GM10248 (cell line): ENCODE data around the gene TGM6.
A peak's percentile ranks its signal among the peaks of the same experiment; 100 is the strongest.

Experiments used
- CTCF ChIA-PET: fragments of 300-600 bp; sonication (Branson Sonifier 250); formaldehyde crosslinking; extraction: SDS; loops from one replicate; lab custom pipeline; 2021; ENCODE audit warnings: antibody characterized with exemption; lab: Yijun Ruan, JAX
- POLR2A ChIA-PET: fragments of 350-650 bp; sonication (Branson Sonifier 250); formaldehyde crosslinking; extraction: SDS; loops from one replicate; lab custom pipeline; 2020; ENCODE audit warnings: antibody characterized with exemption; lab: Yijun Ruan, JAX
- DNase-seq: peaks from one replicate; pipeline ENCODE4 v3.0.0; 2012; ENCODE audit errors: extremely low spot score
- TF ChIP-seq, protein P1 (sequence below): IDR thresholded peaks from 2 replicates; pipeline ENCODE4 v1.5.1; 2012; ENCODE audit warnings: mild to moderate bottlenecking, low read depth; ENCODE audit errors: extremely low read depth, missing control alignments, control extremely low read depth

Gene TGM6

DNA sequence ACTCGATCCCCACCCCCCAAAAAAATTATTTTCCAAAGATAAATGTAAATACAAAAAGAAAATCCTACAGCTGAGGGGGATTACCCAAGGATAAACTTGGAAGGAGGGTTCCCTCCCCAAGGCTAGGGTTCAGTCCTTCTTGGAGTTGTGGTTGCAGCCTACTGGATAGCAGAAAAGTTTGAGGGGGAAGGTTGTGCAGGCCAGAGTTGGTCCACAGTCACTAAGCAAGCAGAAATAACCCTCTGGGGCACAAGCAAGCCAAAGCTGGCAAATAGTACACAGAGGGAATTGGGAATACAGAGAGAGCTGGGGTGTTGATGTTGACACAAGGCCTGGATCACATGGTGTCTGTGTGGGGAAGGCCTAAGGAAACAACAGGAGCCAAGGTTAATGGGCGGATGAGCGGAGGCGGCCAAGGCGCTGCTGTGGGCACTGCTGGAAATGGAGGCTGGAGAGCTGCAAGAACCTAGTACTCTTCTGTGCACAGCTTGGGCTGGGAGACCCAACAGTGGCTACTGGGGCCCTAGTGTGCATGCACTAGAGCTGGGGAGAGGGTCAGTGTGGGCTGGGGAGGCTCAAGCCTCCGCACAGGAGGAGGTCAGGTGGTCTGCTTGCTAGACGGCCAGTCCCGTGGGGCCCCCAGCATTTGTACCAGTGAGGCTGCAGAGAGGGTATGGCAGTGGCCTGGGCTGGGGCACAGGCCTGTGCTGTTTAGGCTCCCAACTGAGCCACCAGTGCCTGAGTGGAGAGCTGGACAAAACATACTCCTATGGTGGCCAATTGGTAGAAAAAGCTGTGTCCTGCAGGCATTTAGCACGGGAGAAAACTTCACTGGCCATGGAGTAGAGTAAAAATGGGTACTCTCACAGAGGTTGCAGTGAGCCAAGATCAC, 95.4 kb downstream of the TGM6 start:
- ChIA-PET CTCF (interaction anchor here (0.9 to 2.8 kb wide), 7 partner anchors 8 to 48 kb away, joined by 3 to 13 read pairs (median 4); no protein-coding TSS in a partner anchor), POLR2A (interaction anchor here (0.8 kb wide), 1 partner anchor 9 kb away, joined by 3 read pairs; no protein-coding TSS in a partner anchor)
- DNase-seq: no peak
- TF ChIP-seq, protein P1, sequence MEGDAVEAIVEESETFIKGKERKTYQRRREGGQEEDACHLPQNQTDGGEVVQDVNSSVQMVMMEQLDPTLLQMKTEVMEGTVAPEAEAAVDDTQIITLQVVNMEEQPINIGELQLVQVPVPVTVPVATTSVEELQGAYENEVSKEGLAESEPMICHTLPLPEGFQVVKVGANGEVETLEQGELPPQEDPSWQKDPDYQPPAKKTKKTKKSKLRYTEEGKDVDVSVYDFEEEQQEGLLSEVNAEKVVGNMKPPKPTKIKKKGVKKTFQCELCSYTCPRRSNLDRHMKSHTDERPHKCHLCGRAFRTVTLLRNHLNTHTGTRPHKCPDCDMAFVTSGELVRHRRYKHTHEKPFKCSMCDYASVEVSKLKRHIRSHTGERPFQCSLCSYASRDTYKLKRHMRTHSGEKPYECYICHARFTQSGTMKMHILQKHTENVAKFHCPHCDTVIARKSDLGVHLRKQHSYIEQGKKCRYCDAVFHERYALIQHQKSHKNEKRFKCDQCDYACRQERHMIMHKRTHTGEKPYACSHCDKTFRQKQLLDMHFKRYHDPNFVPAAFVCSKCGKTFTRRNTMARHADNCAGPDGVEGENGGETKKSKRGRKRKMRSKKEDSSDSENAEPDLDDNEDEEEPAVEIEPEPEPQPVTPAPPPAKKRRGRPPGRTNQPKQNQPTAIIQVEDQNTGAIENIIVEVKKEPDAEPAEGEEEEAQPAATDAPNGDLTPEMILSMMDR: no peak

DNA sequence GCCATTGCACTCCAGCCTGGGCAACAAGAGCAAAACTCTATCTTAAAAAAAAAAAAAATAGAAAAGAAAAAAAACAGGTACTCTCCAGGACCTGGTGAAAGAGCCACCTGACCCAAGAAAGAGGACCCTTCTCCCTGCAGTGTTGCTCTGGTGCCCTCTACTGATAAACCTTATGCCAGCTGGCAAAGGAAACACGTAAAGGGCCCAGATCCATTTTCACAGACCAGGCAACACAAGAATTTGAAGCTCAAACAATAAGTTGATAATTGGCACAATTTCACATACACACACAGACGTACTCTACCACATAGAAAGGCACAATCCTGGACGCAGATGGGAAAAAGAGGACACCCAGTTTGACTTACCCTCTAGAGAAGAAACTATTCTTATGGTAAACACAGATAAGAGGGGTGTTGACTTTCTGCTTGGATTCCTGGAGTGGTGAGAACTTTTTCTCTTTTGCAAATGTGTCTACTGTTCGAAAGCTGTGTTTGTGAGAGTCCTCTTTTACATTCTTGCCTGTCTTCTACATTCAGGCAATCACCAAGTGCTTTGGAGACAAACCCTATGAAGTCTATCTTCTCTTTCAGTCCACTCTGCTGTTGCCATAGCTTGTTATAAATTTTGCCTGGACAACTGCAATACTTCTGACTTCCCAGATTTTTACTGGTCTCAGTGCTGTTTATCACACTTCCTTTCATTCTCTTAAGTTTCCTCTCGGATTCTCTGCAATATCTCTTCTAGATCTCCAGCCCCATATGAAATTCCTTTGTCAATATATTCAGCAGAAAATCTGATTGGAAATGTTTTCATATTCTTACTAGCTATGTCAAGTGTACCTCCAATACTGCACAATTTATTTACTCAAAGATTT, 96.3 kb downstream of the TGM6 start:
- TF ChIP-seq, protein P1: peak; percentile 9
- ChIA-PET POLR2A (interaction anchor here (0.8 to 1.0 kb wide), 2 partner anchors 11 to 20 kb away, joined by 3 to 4 read pairs; no protein-coding TSS in a partner anchor), CTCF (interaction anchor here (0.8 to 2.8 kb wide), 10 partner anchors 7 to 48 kb away, joined by 3 to 13 read pairs (median 4); partner anchors contain the start of gene ZNF343)
- no peak for DNase-seq

DNA sequence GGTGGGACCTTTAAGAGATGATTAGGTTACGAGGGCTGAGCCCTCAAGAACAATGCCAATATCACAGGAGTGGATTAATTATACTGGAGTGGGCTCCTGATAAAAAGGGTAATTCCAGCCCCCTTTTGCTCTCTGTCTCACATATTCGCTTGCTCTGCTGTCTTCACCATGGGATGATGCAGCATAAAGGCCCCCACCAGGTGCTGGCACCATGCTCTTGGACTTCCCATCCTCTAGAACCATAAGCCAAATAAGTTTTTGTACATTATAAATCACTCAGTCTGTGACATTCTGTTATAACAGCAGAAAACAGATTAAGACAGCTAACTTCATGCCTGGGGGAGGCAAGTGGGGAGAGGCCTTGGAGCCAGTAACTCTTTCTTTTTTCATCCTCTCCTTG, 99.7 kb downstream of the TGM6 start:
- ChIA-PET POLR2A (no interaction called here), CTCF (no interaction called here)
- TF ChIP-seq, protein P1: no peak
- no peak for DNase-seq
